ENCODE data around the gene CCDC85C. TPM values are rescaled to one million over a fixed set of nuclear protein-coding genes. Genes with fewer than 3 reads are reported as not detected.

CCDC85C gene
- total RNA-seq, 4 donors from 2014 or later = 0.34 to 1.7 (median 0.80) TPM

GRCh38 chr14:99476864-99477263, 127.1 kb downstream of the CCDC85C start:
- TF ChIP-seq CTCF (IDR thresholded peaks at IDR 0.05; ENCODE audit: low read depth) = no peak

- no peak for TF ChIP-seq CTCF (IDR thresholded peaks at IDR 0.05; ENCODE audit: low read depth)
These were observed 128.3 kb downstream of the CCDC85C start for GRCh38 chr14:99475660-99476059.

GRCh38 chr14:99475179-99475578, 128.8 kb downstream of the CCDC85C start:
- TF ChIP-seq CTCF (IDR thresholded peaks at IDR 0.05; ENCODE audit: low read depth) = no peak

GRCh38 chr14:99473458-99473857, 130.5 kb downstream of the CCDC85C start:
- TF ChIP-seq CTCF (IDR thresholded peaks at IDR 0.05; ENCODE audit: low read depth) = no peak

- no peak for TF ChIP-seq CTCF (IDR thresholded peaks at IDR 0.05; ENCODE audit: low read depth)
These were observed 131.1 kb downstream of the CCDC85C start for GRCh38 chr14:99472937-99473336.

GRCh38 chr14:99471731-99472130, 132.3 kb downstream of the CCDC85C start:
- no peak for TF ChIP-seq CTCF (IDR thresholded peaks at IDR 0.05; ENCODE audit: low read depth)

GRCh38 chr14:99468836-99469592, 135.0 kb downstream of the CCDC85C start:
- TF ChIP-seq CTCF (IDR thresholded peaks at IDR 0.05; ENCODE audit: low read depth) = no peak

Data from subcutaneous adipose tissue (tissue), 4 donors.